Psoas muscle (tissue), 8 donors: Measurements from ENCODE around the gene LRATD1. TPM values are rescaled to one million over a fixed set of nuclear protein-coding genes. Genes with fewer than 3 reads are reported as not detected.

Source experiments
- ATAC-seq, 4 donors: fragments of 200-7000 bp; cut with Tn5 transposase; one replicate each; pipeline ENCODE4 v1.9.1; 2020; ENCODE audit warnings: moderate library complexity in 3 of 4, mild to moderate bottlenecking in 2 of 4
- DNase-seq, 2 donors: peaks; one replicate each; pipeline ENCODE4 v3.0.0-alpha.2; 2020
- H3K27ac ChIP-seq: fragments of 200-600 bp; one replicate; pipeline ENCODE4 v1.8.0; 2022
- H3K27me3 ChIP-seq, 3 donors: fragments of 200-600 bp in 1 of 3; one replicate each; pipeline versions ENCODE4 v1.6.1 to v1.8.0; 2013 to 2022; ENCODE audit warnings: low read length in 2 of 3, mild to moderate bottlenecking in 2 of 3, moderate library complexity in 1 of 3; ENCODE audit not compliant: insufficient read depth in 3 of 3
- H3K36me3 ChIP-seq, 2 donors: fragments of 200-600 bp in 1 of 2; one replicate each; pipeline versions ENCODE4 v1.6.1 to v1.8.0; 2013 to 2022; ENCODE audit warnings: low read depth in 1 of 2, mild to moderate bottlenecking in 1 of 2, moderate library complexity in 1 of 2; ENCODE audit not compliant: insufficient read depth in 1 of 2
- H3K4me1 ChIP-seq: fragments of 200-600 bp; one replicate; pipeline ENCODE4 v1.8.0; 2022
- H3K4me3 ChIP-seq: fragments of 200-600 bp; one replicate; pipeline ENCODE4 v1.8.0; 2022; ENCODE audit warnings: mild to moderate bottlenecking
- H3K9me3 ChIP-seq: fragments of 200-600 bp; one replicate; pipeline ENCODE4 v1.8.0; 2022
- CTCF ChIP-seq: fragments of 200-600 bp; IDR thresholded peaks from one replicate; pipeline ENCODE4 v1.8.0; 2022; ENCODE audit warnings: antibody characterized with exemption
- WGBS, 3 donors: extraction: QIAGEN DNeasy Blood & Tissue Kit; methylation state at CpG; one replicate each; pipeline versions ENCODE4 v1.1.6 to v1.1.7; 2013; 5-methylcytosine and 5-hydroxymethylcytosine counted together
- intact Hi-C, 2 donors: fragments of 100-400 bp; cut with DNase I; formaldehyde crosslinking; loops; one replicate each; pipeline versions ENCODE4 v1.11.0 to v1.14.2; 2022
- polyA plus RNA-seq, 3 donors: library from polyadenylated mRNA; stranded (reverse); fragments of 200-250 nt; gene quantifications; one replicate each; pipeline ENCODE4 v1.2.3, GENCODE V29; 2013
- total RNA-seq, 4 donors: library from RNA; stranded (reverse); fragmentation: NEBNext Ultra II Directional in 2 of 4; extraction: Animal tissue kit (Norgen Biotek cat#: 25700) in 2 of 4; gene quantifications; one replicate each; pipeline versions ENCODE4 v1.2.1 to v1.2.4, GENCODE V29; 2021 to 2023
- donor health status: healthy with polysubstance abuse.
- donor health status: DM: no; HTN: no; CAD: no; lungs with moderate emphysema.
- donor health status: Bipolar disorder and iron deficiency.
- donor health status: healthy.
- donor health status: DM: yes; HTN: yes; CAD: no.
- donor health status: DM: no; HTN: no; CAD: no.
- donor health status: DM: no; HTN: no; CAD: no.
- donor health status: DM: yes; HTN: yes; CAD: no.

The LRATD1 gene
- total and polyA plus RNA-seq, 7 donors: 0.22 to 3.5 (median 0.42) TPM

GRCh38 chr2:14677039-14677438 lies 44.5 kb downstream of the LRATD1 start:
- Histone ChIP-seq H3K9me3 (no peaks in the 10 kb centered on the region), H3K27me3 (no peaks in the 10 kb centered on the region), H3K36me3 (no peaks in the 10 kb centered on the region), H3K4me3 (no peak overlapping the region), H3K27ac (no peak overlapping the region), H3K4me1 (no peaks in the 10 kb centered on the region)
- WGBS, 3 donors: 76 to 91% (median 88%) methylated on average over 1 of the region's 1 CpG
- no peak for ATAC-seq
- TF ChIP-seq CTCF: no peak
- intact Hi-C loops: no loop called here
- DNase-seq: no peak

GRCh38 chr2:14678761-14679160 lies 46.2 kb downstream of the LRATD1 start:
- DNase-seq: no peak
- WGBS, 3 donors: 28 to 46% (median 38%) methylated on average over 1 of the region's 1 CpG
- Histone ChIP-seq H3K27me3 (no peaks in the 10 kb centered on the region), H3K36me3 (no peaks in the 10 kb centered on the region), H3K4me3 (no peak overlapping the region), H3K9me3 (no peaks in the 10 kb centered on the region), H3K27ac (no peak overlapping the region), H3K4me1 (no peaks in the 10 kb centered on the region)
- no peak for TF ChIP-seq CTCF
- intact Hi-C loops: no loop called here
- no peak for ATAC-seq

- Histone ChIP-seq H3K27ac (no peak overlapping the region), H3K9me3 (no peaks in the 10 kb centered on the region), H3K36me3 (no peaks in the 10 kb centered on the region), H3K4me3 (no peak overlapping the region), H3K4me1 (no peaks in the 10 kb centered on the region), H3K27me3 (no peaks in the 10 kb centered on the region)
- ATAC-seq (no peak), DNase-seq (no peak)
- 82 to 84% (median 84%) methylated on average over 3 of the region's 3 CpGs for WGBS, 3 donors
- TF ChIP-seq CTCF: no peak
- intact Hi-C loops: no loop called here
Measured at GRCh38 chr2:14681608-14682007, 49.1 kb downstream of the LRATD1 start.
